22Rv1 (cell line): Measurements from ENCODE around the gene KRTAP4-1.
"Not testable (repeated sequence)": the region's sequence is repeated elsewhere in the genome, so short reads cannot be mapped to it uniquely, and the experiment has no call there.

Source experiments
- H3K27ac ChIP-seq: fragments of 450-650 bp; 2 replicates; pipeline ENCODE4 v1.5.1; 2017
- CTCF ChIP-seq: fragments of 450-650 bp; IDR thresholded peaks from 2 replicates; pipeline ENCODE4 v1.5.1; 2017; ENCODE audit warnings: mild to moderate bottlenecking
- ZFX ChIP-seq: fragments of 450-650 bp; IDR thresholded peaks from 2 replicates; pipeline ENCODE4 v1.6.1; 2017; ENCODE audit warnings: antibody characterized with exemption, borderline replicate concordance

KRTAP4-1 gene

DNA sequence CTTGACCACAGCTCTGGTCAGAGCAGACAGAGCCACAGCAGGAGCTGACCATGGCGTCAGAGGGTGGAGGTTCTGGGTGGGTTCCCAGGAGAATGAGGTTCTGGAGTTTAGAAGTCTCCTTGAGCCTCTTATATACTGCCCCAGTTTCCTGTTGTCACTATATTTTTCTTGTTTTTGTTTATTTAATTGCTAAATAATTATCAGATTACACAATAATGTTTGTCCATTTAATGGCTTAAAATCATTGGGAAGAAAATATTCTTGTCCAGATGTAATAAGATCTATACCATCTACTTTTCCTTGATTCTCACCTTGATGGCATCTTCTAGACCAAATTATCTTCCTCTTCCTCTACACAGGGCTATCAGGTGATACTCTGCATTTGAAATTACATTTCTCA, 16.6 kb downstream of the KRTAP4-1 start, which contains the start of gene KRTAP4-3:
KRTAP4-3 (minus strand) TSS at position 101 of the 400 bp plus-strand sequence; CDS start at position 52, 49 bp downstream.
- TF ChIP-seq CTCF: no peak
- no peak for TF ChIP-seq ZFX
- H3K27ac ChIP-seq: no peak within 1 kb of the TSS

- H3K27ac ChIP-seq: no peak overlapping the region
- TF ChIP-seq ZFX (no peak), CTCF (no peak)
Measured at GRCh38 chr17:41167561-41167960, 17.1 kb downstream of the KRTAP4-1 start.

GRCh38 chr17:41163828-41164227, 20.9 kb downstream of the KRTAP4-1 start:
- no peak overlapping the region for H3K27ac ChIP-seq
- no peak for TF ChIP-seq CTCF
- TF ChIP-seq ZFX: no peak

- H3K27ac ChIP-seq: no peak within 1 kb of the TSS
- no peak for TF ChIP-seq ZFX
- TF ChIP-seq CTCF: no peak
Measured at GRCh38 chr17:41160648-41161047, 24.1 kb downstream of the KRTAP4-1 start, which contains the start of gene KRTAP4-4. KRTAP4-4 (minus strand) TSS chr17:41160748; CDS start chr17:41160691, 57 bp downstream.

DNA sequence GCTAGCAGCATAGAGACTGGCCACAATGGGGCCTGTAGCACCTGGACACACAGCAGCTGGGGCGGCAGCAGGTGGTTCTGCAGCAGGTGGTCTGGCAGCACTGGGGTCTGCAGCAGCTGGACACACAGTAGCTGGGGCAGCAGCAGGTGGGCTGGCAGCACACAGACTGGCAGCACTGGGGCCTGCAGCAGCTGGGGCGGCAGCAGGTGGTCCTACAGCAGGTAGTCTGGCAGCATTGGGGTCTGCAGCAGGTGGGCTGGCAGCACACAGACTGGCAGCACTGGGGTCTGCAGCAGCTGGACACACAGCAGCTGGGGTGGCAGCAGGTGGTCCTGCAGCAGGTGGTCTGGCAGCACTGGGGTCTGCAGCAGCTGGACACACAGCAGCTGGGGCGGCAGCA, 24.5 kb downstream of the KRTAP4-1 start:
- H3K27ac ChIP-seq: not testable (repeated sequence)

DNA sequence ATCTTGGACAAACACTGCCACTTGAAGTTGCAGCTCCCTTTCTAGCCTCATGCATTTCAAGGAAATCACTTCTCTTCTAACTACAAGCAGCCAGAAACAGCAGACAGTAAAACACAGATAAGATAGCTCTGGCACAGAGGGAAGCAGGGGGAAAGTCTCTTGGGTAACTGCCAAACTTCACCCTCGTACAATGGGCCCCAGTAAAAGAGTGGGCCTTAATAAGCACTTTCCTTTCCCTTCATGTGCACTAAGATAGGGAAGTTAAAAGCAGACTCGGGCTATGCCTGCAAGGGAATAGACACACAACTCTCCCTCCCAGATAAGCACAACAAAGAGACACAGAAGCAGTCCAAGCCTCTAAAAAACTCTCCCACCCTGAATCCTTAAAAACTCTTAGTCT, 30.9 kb downstream of the KRTAP4-1 start:
- no peak for TF ChIP-seq ZFX
- no peak for TF ChIP-seq CTCF
- no peak overlapping the region for H3K27ac ChIP-seq

- TF ChIP-seq ZFX: no peak
- TF ChIP-seq CTCF: no peak
- no peak overlapping the region for H3K27ac ChIP-seq
Measured at GRCh38 chr17:41151525-41151924, 33.2 kb downstream of the KRTAP4-1 start.

GRCh38 chr17:41150026-41150425, 34.7 kb downstream of the KRTAP4-1 start:
- H3K27ac ChIP-seq: no peak overlapping the region
- TF ChIP-seq ZFX (no peak), CTCF (no peak)
